Suprapubic skin (tissue), 4 donors: Measurements from ENCODE around the gene CD248. TPM values are rescaled to one million over a fixed set of nuclear protein-coding genes. Genes with fewer than 3 reads are reported as not detected.

ENCODE experiments used
- DNase-seq, 2 donors: peaks; one replicate each; pipeline ENCODE4 v3.0.0-alpha.2; 2019; ENCODE audit warnings: low spot score in 2 of 2
- H3K27ac ChIP-seq: fragments of 200-600 bp; sonication (generic); one replicate; pipeline ENCODE4 v1.5.1; 2019
- H3K27me3 ChIP-seq: fragments of 200-600 bp; sonication (generic); one replicate; pipeline ENCODE4 v1.5.1; 2019
- H3K36me3 ChIP-seq: fragments of 200-600 bp; sonication (generic); one replicate; pipeline ENCODE4 v1.5.1; 2019
- H3K4me1 ChIP-seq: fragments of 200-600 bp; sonication (generic); one replicate; pipeline ENCODE4 v1.5.1; 2019
- H3K4me3 ChIP-seq: fragments of 200-600 bp; sonication (generic); one replicate; pipeline ENCODE4 v1.5.1; 2019; ENCODE audit warnings: mild to moderate bottlenecking
- H3K9me3 ChIP-seq: fragments of 200-600 bp; sonication (generic); one replicate; pipeline ENCODE4 v1.5.1; 2019
- CTCF ChIP-seq, 2 donors: fragments of 200-600 bp in 1 of 2; fragments of 450-650 bp in 1 of 2; sonication (generic) in 1 of 2; IDR thresholded peaks; one replicate each; pipeline ENCODE4 v1.5.1; 2016 to 2019; ENCODE audit warnings: antibody characterized with exemption in 2 of 2, mild to moderate bottlenecking in 1 of 2, moderate library complexity in 1 of 2
- EP300 ChIP-seq: sonication (generic); formaldehyde crosslinking; IDR thresholded peaks from one replicate; pipeline ENCODE4 v1.6.1; 2017; ENCODE audit warnings: antibody characterized with exemption
- POLR2A ChIP-seq, 2 donors: fragments of 450-650 bp; IDR thresholded peaks; one replicate each; pipeline ENCODE4 v1.6.1; 2017; ENCODE audit warnings: antibody characterized with exemption in 2 of 2, mild to moderate bottlenecking in 2 of 2, moderate library complexity in 2 of 2
- POLR2AphosphoS5 ChIP-seq, 3 donors: sonication (generic); formaldehyde crosslinking; IDR thresholded peaks; one replicate each; pipeline ENCODE4 v1.6.1; 2017; ENCODE audit warnings: antibody characterized with exemption in 3 of 3
- WGBS: methylation state at CpG from one replicate; pipeline ENCODE4 v1.1.5; 2018; 5-methylcytosine and 5-hydroxymethylcytosine counted together
- total RNA-seq, 4 donors: library from RNA; depleted of rRNA; stranded (reverse); fragments of >200 nt; gene quantifications; one replicate each; pipeline ENCODE4 v1.1.0, GENCODE V29; 2016

The CD248 gene
- total RNA-seq, 4 donors from 2014 or later = 5.9 to 32.6 (median 19.2) TPM

- Histone ChIP-seq H3K36me3 (no peaks in the 10 kb centered on the region), H3K27me3 (no peaks in the 10 kb centered on the region), H3K9me3 (no peaks in the 10 kb centered on the region), H3K4me3 (peak overlapping the region; percentile 53), H3K4me1 (peaks cover 58% of the 10 kb centered on the region), H3K27ac (peak overlapping the region; percentile 78)
- WGBS = 65% methylated on average over 6 of the region's 17 CpGs
- TF ChIP-seq CTCF (IDR thresholded peaks at IDR 0.05) = no peak
- no peak for TF ChIP-seq POLR2AphosphoS5 (IDR thresholded peaks at IDR 0.05)
- TF ChIP-seq POLR2A (IDR thresholded peaks at IDR 0.05) = no peak
- no peak for TF ChIP-seq EP300
- DNase-seq = no peak
These were observed 2.0 kb downstream of the CD248 start for GRCh38 chr11:66314561-66315497.

DNA sequence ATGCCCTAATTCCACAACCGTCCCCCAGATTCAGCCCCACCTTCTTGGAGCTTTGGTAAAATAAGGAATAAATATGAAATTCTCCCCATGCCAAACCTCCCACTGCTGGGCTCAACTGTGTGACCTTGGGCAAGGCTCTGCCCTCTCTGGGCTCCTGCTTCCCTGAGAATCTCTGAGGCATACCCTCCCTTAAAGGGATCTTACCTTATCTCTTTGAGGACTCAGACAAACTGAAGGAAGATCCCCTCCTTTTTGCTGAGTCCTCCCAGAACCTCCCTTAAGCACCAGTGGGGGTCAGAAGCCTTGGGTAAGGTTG, 2.7 kb downstream of the CD248 start:
- no peak for DNase-seq
- Histone ChIP-seq H3K4me1 (peaks cover 53% of the 10 kb centered on the region), H3K36me3 (no peaks in the 10 kb centered on the region), H3K4me3 (peak overlapping the region; percentile 53), H3K27me3 (no peaks in the 10 kb centered on the region), H3K27ac (peak overlapping the region; percentile 78), H3K9me3 (no peaks in the 10 kb centered on the region)
- WGBS = 67% methylated on average over 1 of the region's 1 CpG
- TF ChIP-seq POLR2A (IDR thresholded peaks at IDR 0.05) (no peak), EP300 (no peak), CTCF (IDR thresholded peaks at IDR 0.05) (no peak), POLR2AphosphoS5 (IDR thresholded peaks at IDR 0.05) (no peak)

DNA sequence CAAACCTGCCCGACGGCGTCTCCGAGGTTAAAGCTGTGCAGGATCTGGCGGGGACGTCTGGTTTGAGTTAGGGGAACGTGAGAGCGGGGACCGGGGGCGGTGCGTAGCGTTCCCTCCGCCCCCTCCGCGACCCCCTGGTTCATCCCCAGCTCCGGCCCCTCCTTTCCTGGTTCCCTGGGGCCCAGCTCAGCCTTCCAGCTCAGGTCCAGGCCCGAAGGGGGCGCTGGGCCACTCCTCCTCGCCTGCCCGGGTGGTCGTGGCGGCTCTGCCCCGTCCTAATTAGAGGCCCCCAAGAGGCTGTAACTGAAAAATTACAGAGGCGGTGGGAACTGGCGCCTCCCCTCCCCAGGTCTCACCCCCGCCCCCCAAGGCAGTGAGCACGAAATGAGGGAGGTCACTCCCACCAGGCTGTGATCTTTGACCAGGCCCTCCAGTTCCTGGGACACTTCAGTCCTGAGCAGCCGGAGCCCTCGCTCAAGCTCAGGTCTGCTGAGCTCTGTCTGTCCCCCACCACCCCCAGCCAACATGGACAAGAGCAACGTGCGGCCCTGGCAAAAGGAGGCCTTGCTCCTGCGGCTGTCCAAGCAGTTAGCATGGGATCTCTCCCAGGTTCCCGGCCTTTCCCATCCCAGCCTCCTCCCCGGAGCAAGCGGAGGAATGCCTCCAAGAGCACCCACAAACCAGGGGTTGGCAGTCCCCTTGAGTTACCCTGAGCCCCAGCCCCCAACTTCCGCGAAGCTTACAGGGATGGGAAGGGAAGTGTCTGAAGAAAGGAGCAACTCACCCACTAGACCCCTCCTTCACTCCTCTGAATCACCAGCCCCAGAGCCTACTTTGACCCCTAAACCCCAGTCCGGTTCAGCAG, 3.3 kb downstream of the CD248 start:
- H3K4me1 ChIP-seq = peaks cover 47% of the 10 kb centered on the region

GRCh38 chr11:66312549-66313320, 4.1 kb downstream of the CD248 start:
- no peaks in the 10 kb centered on the region for H3K9me3 ChIP-seq
- under 1% methylated on average over 21 of the region's 52 CpGs for WGBS
- no peaks in the 10 kb centered on the region for H3K36me3 ChIP-seq
- TF ChIP-seq POLR2A (IDR thresholded peaks at IDR 0.05) (no peak), POLR2AphosphoS5 (IDR thresholded peaks at IDR 0.05) (no peak), CTCF (IDR thresholded peaks at IDR 0.05) (no peak), EP300 (no peak)
- H3K4me3 ChIP-seq = peak overlapping the region; percentile 53
- H3K27me3 ChIP-seq = no peaks in the 10 kb centered on the region
- H3K4me1 ChIP-seq = peaks cover 39% of the 10 kb centered on the region
- peak overlapping the region; percentile 78 for H3K27ac ChIP-seq
- DNase-seq = peak; percentile 99 to 100

More for the DNA sequence above, 3.3 kb downstream of the CD248 start:
- H3K27me3 ChIP-seq = no peaks in the 10 kb centered on the region
- TF ChIP-seq POLR2AphosphoS5 (IDR thresholded peaks at IDR 0.05) (no peak), POLR2A (IDR thresholded peaks at IDR 0.05) (no peak)
- peak in 1 of 2 donors; percentile 80 for DNase-seq
- H3K4me3 ChIP-seq = peak overlapping the region; percentile 53
- no peaks in the 10 kb centered on the region for H3K9me3 ChIP-seq
- H3K27ac ChIP-seq = peak overlapping the region; percentile 78
- H3K36me3 ChIP-seq = no peaks in the 10 kb centered on the region
- 64% methylated on average over 18 of the region's 38 CpGs for WGBS

- WGBS = under 1% methylated on average over 36 of the region's 44 CpGs
- H3K4me1 ChIP-seq = peaks cover 32% of the 10 kb centered on the region
- peak; percentile 94 to 95 for DNase-seq
- peak overlapping the region; percentile 53 for H3K4me3 ChIP-seq
- TF ChIP-seq CTCF (IDR thresholded peaks at IDR 0.05) (no peak), POLR2A (IDR thresholded peaks at IDR 0.05) (no peak), EP300 (no peak), POLR2AphosphoS5 (IDR thresholded peaks at IDR 0.05) (peak in 2 of 3 donors; percentile 5 to 43)
- H3K27me3 ChIP-seq = no peaks in the 10 kb centered on the region
- no peaks in the 10 kb centered on the region for H3K36me3 ChIP-seq
- no peaks in the 10 kb centered on the region for H3K9me3 ChIP-seq
- H3K27ac ChIP-seq = peak overlapping the region; percentile 78
These were observed 4.8 kb downstream of the CD248 start for GRCh38 chr11:66311965-66312548.
